T-helper 1 cell (primary cell): ENCODE data around the gene TANGO2.

ENCODE experiments used
- DNase-seq, 5 donors: peaks; one replicate each; pipeline ENCODE4 v3.0.0-alpha.2; 2012 to 2020

Gene TANGO2

DNA sequence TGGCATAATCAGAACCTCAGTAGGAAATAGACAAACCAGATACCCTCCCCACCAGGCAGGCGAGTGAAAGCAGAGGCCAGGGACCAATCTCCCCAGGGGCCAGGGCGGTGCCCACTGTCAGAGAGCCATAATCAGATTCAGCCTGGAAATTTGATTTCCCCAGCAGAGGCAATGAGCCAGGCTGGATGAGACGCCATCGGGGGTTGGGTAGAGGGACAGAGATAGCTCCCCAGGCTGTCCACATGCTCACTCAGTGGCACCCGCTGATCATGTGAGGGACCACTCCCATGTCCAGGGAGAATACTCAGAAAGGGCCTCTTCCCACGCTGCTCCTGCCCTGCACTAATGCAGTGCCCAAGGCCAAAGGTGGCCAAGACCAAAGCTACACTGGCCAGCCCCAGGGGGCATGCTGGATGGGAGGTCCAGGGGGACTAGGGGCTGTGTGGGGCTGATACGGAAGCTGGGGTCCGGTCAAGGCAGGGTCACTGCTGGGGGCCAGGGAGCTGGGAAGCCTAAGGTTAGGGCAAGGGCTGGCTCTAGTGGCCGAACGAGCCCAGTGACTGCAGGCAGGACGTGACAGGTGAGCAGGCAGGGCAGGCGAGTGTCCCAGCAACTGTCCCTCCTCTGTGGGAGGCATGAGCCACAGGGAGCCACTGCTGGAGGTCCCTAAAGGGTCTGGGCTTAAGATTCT, 24.1 kb upstream of the TANGO2 start:
- no peak for DNase-seq

DNA sequence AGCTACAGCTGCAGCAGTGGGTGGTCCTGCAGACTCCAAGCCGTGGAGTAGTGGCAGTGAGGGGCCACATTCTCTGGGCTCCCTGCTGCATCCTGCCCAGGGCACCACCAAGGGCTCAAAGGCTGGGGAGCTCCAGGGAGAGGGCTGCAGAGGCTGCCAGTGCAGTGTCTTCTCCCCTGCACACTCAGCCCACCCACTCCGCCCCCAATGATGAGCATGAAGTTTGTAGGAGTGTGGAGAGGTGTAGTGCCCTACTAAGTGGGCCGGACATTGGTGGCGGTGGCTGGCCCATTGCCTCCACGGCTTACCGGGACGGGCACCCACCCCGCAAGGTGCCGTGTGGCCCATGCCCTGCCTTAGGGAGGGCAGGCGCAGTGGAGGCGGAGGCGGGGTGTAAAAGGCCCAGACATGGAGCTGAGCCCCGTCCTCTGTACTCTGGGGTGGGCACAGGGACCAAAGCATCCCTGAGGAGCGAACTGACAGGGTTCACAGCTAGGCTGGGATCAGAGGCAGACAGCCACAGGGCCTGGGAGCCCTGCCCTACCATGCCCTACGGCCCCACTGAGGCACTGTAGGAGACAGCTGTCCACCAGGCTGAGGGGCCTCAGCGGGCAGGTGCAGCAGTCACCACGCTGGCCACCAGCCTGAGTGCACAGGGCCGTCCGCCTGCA, 23.2 kb upstream of the TANGO2 start:
- DNase-seq: no peak

DNA sequence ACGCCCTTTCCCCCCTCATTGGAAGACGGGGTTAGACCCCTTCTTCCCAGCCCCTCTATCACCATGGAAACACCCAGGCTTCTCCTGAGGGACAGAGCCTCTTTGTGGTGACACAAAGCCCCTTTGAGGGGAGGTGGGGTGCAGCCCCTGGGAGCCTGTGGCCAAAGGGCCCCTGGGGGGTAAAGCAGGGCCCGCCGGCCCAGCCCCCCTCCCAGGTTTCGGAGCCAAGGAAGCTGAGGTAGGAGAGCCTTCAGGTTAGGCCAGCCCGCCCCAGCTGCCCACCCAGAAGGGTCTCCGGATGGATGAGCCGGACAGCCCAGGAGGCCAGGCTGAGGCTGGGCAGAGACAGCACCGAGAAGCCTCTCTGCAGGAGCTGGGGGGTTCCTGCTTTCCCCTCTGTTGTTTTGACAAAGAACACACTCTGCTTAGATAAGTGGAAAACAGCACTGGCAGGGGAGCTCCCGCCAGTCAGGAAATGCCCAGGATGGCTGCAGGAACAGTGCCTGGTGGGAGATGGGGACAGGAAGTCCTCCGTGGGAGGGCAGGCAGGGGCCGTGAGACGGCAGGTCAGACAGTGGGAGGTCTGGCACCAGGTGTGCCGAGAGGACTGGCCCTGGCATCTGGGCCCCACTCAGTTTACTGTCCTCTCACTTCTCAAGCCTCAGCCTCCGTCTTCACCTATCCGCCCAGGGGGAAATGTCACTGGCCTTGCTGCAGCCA, 22.5 kb upstream of the TANGO2 start:
- no peak for DNase-seq

DNA sequence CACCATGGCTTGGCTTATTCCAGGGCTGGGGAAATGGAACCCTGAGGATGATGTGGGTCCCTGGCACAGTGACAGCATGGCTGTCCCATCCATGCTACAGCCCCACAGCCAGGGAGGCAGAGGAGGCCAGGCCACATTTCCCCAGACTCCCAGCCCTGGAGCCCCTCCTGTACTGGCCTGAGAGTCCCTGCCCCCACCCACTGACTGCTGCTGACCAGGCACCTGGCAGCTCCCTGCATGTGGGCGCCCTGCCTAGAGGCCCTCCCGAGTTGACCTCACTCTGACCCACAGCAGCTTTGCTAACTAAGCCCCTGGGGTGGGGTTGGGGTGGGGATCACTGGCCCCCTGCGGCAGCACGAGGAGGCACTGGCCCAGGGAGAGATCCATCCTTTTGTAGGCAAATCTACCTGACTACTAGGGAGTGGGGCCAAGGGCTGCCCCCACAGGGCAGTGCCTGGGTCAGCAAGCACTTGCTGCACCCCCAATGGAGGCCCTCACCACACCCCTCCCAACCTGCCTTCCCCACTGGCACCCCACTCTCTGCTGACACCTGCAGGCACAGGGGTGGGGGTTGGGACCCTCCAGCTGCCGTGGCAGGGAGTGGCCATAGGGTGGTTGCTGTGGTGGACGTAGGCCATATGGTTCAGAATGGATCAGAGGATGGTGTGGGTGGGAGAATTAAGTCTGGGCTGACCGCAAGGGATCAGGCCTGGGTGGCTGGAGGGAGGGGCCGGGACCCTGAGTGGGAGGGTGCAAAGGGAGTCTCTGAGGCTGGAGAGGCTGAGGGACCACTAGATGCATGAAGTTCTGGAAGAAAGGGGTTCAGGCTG, 21.7 kb upstream of the TANGO2 start:
- no peak for DNase-seq

DNA sequence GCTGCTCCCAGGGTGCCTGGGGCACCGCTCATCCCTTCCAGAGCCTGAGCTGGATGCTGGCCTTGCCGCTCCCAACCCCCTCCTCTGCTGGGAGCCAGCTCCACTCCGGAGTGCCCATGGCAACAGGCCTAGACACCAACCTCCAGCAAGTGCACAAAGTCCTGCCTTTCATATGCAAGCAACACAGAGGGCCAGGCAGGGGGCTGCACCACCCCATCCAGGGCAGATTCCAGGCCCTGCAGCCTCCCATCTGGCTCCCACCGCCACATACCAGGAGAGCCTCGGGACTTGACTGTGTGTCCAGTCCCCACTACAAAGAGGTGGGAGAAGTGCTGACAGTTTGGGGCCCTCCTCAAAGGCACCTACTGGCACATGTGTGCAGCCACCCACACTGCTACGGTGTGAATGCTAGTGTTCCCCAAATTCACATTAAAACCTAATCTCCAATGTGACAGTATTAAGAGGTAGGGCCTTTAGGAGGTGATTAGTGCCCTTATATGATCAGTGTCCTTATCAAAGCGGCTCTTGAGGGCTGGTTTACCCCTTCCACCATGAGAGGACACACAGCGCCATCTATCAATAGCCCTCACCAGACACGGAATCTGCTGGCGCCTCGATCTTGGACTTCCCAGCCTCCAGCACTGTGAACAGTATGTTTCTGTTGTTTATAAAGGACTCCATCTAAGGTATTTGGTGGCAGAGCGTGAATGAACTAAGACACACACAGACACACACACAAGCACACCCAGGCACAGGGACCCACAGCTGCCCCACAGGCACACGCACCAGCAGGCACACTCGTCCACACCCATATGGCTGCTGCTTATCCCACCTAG, 20.4 kb upstream of the TANGO2 start:
- no peak for DNase-seq

DNA sequence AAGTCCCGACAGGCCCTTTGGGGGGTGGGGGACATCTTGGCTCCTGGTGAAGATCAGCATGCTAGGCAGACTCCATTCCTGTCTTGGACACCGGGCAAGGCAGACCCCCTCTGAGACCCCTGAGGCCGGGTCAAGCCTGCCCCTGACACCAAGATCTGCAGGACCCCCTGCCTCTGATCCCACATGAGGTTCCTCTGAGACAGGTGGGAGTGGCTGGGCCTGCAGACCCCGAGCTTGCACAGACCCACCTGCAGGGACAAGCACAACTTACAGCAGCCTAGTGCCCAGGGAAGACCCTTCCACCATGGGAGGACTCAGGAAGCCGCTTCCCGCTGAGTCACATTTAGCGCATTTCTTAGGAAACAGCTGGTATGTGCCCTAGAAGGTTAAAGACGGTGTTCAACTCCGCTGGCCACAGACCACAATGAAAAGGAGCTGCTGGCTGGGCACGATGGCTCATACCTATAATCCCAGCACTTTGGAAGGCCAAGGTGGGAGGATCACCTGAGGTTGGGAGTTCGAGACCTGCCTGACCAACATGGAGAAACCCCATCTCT, 19.8 kb upstream of the TANGO2 start:
- no peak for DNase-seq

DNA sequence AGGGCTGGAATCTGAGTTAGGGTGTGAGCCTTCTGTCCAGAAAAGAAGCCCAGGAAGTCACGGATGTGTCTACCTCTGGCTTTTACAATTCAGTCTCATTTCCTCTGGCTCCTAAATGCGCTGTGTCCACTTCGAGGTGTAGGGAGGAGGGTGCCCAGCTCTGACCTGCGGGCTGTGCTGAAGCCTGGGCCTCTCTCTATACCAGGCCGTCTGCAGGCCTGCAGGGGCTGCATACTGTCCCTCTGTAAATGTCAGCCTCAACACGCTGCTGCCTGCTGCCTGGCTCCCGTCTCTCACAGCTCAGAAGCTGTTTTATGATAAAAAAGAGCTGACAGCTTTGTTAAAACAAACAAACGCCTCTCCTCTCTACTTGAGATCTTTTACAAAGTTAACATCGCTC, 18.8 kb upstream of the TANGO2 start:
- DNase-seq: no peak

DNA sequence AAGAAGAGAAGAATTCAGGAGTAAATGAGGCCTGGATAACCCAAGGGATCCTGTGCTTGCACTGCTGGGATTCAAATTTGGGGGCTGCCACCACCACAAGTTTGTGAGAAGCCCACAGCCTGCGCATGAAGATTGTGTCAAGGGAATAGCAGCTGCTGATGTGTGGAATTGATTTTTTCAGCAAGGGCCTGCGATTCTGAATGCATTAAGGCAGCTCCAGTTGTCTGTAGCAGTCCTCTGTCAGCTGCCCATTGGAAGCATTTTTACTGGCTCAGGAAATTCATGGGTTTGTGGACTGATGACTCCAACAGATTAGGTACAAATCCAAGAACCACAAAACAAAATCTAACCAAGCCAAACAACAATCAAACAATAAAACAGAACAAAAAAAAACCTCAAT, 18.3 kb upstream of the TANGO2 start:
- no peak for DNase-seq

DNA sequence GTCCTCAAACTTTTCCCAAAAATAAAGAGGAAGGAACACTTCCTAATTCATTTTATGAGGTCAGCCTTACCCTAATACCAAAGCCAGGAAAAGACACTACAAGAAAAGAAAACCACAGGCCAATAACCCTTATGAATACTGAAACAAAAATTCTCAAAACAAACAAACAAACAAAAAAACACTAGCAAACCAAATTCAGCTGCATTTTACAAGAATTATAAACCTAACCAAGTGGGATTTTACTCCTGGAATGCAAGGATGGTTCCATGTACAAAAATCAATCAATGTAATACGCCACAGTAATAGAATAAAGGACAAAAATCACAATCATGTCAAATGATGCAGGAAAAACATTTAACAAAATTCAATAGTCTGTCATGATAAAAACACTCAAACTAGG, 17.6 kb upstream of the TANGO2 start:
- no peak for DNase-seq

DNA sequence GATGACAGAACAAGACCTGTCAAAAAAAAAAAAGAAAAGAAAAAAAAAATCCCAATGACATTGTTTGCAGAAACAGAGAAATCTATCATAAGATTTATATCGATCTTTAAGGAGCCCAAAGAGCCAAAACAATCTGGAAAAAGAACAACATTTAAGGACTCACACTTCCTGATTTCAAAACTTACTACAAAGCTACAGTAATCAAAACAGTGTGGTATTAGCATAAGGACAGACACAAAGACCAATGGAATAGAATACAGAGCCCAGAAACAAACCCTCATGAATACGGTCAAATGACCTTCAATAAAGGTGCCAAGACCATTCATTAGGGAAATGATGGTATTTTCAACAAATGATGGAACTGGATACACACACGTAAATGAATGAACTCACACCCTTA, 16.4 kb upstream of the TANGO2 start:
- DNase-seq: no peak

DNA sequence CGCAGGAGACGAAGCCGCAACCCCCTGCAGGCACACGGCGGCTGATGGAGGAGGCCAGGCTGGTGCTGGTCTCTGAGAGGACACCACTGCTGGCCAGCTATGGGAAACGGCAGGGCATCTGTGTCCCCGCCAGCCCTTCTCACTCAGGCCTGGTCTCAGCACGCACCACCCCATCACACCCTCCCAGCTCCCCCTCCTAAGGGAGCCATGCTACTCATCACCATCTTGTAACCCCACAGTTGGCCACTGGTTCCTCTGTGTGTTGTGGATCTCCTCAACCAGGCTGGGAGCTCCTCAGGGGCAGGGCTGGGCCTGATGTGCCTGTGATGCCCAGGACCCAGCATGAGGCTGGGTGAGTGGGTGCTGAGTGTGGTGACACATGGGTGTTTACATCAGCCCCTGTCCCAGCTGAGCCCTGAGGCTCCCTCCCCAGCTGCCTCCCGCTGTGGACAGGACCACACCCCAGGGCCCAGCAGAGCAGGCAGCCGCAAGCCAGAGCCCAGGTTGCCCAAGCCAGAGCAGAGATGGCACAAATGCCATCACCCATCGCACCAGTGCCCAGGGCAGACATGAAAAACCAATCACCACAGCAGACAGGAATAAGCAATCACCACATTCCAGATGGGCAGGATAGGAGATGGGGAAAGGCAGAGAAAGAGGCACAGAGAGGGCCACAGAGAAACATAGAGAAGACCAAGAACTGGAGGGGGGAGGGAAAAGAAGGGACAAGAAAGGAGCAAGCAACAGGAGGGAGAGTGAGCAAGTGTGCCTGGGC, 12.5 kb upstream of the TANGO2 start:
- no peak for DNase-seq

DNA sequence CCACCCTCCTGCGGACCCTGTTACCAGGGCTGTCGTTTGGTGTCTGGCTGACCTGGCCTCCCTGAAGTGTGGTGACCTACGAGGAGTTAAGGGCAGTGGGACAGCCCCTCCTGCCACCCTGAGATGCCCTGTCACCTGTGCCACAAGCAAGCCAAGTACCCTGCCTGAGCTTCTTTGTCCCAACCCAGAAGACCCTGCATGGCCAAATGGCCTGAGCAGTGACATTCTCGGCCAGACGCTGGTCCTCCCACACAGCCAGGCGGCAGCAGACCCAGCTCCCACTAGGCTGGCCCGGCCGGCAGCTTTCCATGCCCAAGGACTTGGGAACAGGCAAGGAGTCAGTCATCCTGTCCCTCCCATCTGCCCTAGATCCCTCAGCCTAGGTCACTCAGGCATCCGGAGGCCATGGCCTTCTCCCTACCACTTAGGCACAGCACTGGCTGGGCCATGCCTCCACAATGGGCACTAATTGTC, 11.9 kb upstream of the TANGO2 start:
- no peak for DNase-seq

DNA sequence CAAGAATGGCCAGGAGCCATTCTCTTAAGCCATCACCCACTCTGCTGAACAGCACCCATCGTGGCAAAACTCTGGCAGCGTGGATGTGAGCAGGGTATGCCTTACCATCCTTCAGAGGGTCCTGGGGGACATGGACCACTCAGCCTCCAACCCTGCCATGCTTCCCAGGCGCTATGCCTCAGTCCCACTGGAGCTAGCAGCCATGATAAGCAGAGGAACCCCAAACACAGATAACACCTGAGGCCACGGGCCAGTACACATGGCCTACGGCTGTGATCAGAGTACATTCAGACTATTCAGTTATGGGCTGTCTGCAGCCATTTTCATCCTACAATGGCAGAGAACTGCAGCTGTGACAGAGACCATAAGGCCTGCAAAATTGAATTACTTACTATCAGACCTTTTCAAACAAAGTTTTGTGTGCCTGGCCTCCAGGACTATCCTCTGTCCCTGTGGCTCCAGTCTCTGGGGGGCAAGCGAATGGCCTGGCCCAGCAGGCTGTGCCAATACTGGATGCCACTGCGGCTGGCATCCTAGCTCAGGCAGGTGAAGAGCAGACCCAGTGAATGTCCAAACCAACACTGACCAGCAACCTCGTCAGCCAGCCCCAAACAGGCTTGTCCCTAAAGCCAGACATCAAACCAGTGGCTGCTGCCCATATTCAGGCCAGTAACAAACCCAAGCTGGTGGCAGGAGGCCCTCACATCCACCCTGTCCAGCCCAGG, 11.2 kb upstream of the TANGO2 start:
- DNase-seq: no peak

DNA sequence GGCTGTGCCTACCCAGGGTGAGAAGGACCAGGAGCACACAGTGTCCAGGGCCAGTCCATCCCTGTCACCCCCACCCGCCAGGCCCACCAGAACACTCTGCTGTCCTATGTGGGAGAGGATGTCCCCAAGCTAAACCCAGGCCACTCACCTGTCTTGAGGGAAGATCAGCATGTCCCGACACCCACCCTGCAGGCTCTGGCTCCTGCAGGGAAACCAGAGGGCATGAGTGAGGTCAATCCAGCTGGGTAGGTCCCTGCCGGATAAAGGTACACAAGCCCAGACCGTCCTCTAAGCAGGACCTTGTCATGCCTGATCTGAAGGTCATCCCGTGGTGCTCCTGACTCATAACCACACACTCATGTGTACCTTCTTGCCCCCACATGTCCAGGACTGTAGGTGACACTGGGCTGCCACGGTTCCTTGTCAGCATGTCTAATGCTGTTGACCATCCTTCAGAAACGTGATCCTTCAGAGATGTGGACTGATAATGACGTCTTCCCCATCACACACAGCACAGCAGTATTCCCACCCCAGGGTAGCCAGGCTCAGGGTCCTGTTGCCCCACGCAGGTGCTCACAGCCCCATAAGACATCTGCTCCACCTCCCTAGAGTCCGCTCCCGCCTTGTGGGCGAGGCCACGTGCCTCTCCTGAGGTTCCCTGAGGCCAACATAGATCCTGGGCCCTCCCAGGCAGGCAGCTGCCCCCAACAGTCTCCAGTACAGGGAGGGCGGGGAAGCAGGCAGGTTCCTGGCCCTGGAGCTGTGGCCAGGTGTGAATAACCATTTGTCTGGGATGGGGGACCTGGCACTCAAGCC, 10.4 kb upstream of the TANGO2 start:
- DNase-seq: no peak

DNA sequence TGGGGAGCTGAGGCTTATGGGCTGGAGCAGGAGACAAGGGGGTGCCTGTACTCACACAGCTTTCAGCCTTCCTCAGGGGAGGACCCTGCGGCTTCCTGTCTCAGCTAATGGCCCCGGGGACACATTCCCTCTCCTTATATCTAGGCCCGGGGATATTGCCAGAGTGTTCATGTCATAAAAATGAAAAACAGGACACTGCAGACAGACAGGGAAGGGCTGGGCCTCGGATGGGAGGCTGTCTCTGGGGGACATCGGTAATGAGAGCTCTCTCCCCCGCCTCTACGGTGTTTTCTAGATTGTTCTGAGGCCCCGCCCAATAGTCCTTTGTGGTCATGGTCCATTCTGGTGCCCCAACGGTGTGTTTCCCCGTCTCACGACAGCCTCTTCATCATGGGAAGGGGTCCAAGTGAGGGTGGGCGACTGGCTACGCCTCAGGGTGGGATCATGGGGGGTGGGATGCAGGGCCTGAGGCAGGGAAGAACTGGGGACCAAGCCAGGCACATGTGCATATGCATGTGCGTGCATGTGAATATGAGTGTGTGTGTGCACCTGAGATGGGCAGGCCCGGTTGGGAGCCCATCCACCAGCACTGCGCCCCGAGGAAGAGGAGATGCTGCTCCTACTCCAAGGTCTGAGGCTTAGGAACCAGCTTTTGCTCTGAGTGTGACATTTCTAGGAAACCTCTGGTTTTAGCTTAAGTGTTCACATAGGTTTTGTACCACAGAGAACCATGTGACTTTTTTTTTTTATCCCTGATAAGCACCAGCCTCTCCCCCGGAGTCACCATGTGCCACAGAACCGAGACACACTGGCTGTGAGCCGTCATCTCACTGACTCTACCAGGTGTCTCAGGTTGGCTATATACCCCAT, 9.6 kb upstream of the TANGO2 start:
- no peak for DNase-seq

DNA sequence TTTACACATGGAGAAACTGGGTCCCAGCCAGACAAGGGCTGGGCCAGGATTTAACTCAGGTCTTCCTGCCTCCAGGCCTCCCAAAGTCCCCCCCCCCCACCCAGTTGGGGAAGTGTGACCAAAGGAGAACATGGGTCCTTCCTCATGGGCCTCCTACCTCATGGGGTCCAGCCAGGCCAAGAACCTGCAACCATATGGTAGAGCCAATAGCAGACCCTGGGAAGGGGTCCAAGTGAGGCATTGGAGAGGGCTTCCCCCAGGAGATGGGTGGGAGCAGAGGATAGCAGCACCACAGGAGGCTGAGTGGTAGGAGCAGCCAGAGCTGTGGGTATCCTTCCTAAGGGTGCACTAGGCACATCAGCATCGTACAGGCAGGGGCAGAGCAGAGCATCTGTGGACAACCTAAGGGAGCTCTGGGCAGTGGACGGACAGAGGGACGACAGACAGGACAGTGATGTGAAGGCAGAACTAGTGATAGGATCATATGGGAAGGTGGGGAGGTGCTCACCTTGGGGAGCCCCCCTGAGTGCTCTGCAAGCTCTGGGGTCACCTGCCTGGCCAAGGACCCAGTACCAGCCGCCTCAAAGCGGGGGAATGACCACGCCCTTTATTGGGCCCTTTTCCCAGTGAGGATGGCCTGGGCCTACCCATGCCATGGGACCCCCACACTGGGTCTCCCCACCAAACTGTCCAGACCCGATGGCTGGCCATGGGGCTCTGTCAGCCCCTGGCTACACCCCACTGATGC, 8.7 kb upstream of the TANGO2 start:
- no peak for DNase-seq

DNA sequence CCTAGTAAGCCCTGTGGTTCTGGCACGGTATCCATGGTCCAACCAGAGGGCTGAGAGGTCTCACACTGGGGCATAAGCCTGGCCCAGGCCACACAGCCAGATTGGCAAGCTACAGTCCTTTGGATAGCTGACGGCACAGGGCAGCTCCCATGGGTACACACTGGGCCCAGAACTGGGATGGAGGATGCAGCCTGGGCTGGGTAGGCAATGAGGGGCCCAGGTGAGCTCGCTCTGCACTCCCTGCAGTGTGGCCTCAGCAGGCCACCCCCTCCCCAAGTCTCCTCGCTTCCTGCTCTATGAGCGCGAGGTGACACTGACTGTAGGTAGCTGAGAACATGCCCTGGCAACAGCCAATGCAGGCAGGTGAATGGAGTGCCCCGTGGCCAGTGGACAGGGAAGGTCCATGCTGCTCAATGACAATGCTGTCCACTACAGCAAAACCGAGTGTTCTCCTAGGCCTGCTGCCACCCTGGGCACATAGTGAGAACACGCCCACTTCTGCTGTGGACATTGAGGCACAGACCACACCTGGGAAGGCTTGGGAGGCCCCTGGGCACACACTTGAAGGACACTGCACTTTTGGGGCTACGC, 8.1 kb upstream of the TANGO2 start:
- DNase-seq: no peak
